Muscle of leg (tissue), 11 donors: Measurements from ENCODE around the gene FADS1. TPM values are rescaled to one million over a fixed set of nuclear protein-coding genes. Genes with fewer than 3 reads are reported as not detected.

ENCODE experiments used
- DNase-seq: peaks from one replicate; pipeline ENCODE4 v3.0.0; 2013
- H3K27ac ChIP-seq: one replicate; pipeline ENCODE4 v1.5.1; 2013; ENCODE audit warnings: mild to moderate bottlenecking, low read length, control low read depth
- H3K27me3 ChIP-seq: one replicate; pipeline ENCODE4 v1.6.1; 2013; ENCODE audit warnings: low read length; ENCODE audit not compliant: control insufficient read depth, insufficient read depth
- H3K36me3 ChIP-seq: one replicate; pipeline ENCODE4 v1.6.1; 2013; ENCODE audit warnings: low read length; ENCODE audit not compliant: control insufficient read depth, insufficient read depth
- H3K4me1 ChIP-seq: one replicate; pipeline ENCODE4 v1.6.1; 2013; ENCODE audit warnings: low read length; ENCODE audit not compliant: control insufficient read depth, insufficient read depth
- H3K4me3 ChIP-seq: one replicate; pipeline ENCODE4 v1.5.1; 2013; ENCODE audit warnings: low read length, control low read depth
- H3K9me3 ChIP-seq: replicated peaks from 2 replicates; pipeline ENCODE4 v1.6.1; 2013; ENCODE audit warnings: low read depth, low read length; ENCODE audit not compliant: control insufficient read depth
- WGBS: methylation state at CpG from one replicate; pipeline ENCODE4 v1.1.5; 2013; ENCODE audit warnings: missing lambda C conversion rate; ENCODE audit not compliant: insufficient coverage; 5-methylcytosine and 5-hydroxymethylcytosine counted together
- polyA plus RNA-seq, 8 donors: library from polyadenylated mRNA; unstranded; fragments of 120-200 nt; gene quantifications; one replicate each; pipeline versions ENCODE4 v1.2.1 to v1.2.3, GENCODE V29; 2013; ENCODE audit warnings: inconsistent platforms in 1 of 8, low replicate concordance in 1 of 8; ENCODE audit not compliant: insufficient read length in 8 of 8, insufficient read depth in 1 of 8
- total RNA-seq: library from RNA; stranded (reverse); fragments of 120-200 nt; gene quantifications from one replicate; pipeline ENCODE4 v1.2.4, GENCODE V29; 2013

FADS1 gene
- total and polyA plus RNA-seq, 9 donors, result 17.5 to 33.4 (median 20.3) TPM

DNA sequence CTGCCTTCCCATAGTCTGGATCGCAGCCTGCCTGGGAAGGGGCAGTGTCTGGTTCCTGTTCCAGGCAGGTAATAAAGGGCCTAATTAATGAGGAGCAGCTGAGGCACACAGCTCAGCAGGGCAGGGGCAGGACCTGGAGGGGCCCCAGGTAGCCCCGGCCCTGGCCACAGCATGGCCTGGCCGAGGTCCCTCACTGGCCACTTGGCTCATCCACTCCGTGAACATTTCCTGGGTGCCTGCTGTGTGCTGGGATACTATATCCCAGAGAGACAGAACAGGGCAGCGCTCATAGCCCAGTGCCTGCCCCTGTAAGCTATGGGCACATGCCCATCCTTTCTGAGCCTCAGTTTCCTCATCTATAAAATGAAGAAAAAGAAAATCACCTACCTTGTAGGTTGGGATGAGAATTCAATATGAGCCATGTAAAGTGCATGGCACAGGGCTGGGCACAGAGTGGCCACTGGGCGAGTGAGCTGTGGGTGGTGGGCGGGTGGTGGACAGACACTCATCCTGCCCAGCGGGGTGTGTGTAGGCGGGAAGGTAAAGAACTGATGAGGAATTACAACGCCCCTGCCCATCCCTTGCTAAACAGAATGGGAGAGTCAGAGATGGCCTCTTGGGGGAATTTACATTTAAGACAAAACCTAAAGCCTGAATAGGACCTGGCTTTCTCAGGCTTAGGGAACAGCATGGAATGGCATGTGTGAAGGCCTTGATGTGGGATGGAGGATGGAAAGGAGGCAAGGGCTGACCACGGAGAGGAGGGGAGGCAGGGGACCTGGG, 55.2 kb downstream of the FADS1 start:
- 48% methylated on average over 5 of the region's 11 CpGs for WGBS
- no peaks in the 10 kb centered on the region for H3K9me3 ChIP-seq
- H3K27me3 ChIP-seq, result peaks cover 23% of the 10 kb centered on the region
- H3K36me3 ChIP-seq, result no peaks in the 10 kb centered on the region
- H3K27ac ChIP-seq, result no peak overlapping the region
- H3K4me1 ChIP-seq, result peaks cover 8% of the 10 kb centered on the region
- DNase-seq, result no peak
- no peak overlapping the region for H3K4me3 ChIP-seq

DNA sequence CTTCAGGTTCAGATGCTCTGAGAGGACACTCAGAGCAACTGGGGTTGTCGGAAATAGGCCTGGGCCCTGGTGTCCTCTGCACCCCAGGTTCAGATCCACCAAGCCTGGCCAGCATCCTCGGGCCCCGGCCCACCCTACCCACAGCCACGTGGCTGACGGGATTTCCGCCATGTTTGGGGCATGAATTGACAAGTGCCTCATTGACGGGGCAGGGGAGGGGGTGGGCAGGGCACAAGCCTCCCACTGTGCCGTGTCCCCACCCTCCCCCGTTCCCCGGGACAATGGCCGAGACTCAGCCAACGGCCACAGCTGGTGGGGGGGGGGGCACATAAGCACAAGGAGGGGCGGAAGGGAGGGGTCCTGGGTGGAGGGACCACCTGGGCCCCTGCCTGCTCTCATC, 55.9 kb downstream of the FADS1 start:
- peaks cover 23% of the 10 kb centered on the region for H3K27me3 ChIP-seq
- 30% methylated on average over 2 of the region's 13 CpGs for WGBS
- H3K9me3 ChIP-seq, result no peaks in the 10 kb centered on the region
- H3K36me3 ChIP-seq, result no peaks in the 10 kb centered on the region
- H3K4me3 ChIP-seq, result no peak overlapping the region
- DNase-seq, result no peak
- peaks cover 8% of the 10 kb centered on the region for H3K4me1 ChIP-seq
- H3K27ac ChIP-seq, result no peak overlapping the region

DNA sequence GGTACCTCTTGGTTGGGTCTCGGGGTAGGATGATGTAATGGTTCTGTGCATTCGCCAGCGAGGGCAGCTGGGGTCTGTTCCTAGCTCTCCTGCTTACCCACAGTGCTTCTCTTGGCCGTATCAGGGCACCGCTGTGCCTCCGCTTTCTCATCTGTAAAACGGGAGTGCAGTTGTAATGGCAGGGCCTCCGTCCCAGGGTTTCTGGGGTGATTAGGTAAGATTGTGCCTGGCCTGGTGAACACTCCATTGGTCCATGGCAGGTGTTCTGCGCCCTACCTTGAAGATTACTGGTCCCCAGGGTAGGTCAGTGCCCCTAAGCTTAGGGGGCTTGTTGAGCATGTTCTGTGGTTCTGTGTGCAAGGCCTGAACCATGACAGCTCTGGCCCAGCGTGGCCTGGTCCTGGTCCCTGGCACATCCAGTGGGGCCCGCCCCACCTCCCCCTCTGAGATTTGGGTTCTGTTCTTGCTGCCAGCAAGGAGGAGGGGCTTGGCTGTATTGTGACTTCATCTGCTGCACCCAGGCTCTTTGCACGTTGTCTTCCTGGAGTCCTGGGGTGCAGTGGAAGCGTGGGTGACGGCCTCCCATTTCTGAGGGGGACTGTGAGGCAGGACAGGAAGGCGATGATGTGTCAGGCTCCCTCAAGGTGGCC, 59.5 kb downstream of the FADS1 start:
- Histone ChIP-seq H3K4me1 (peaks cover 11% of the 10 kb centered on the region), H3K36me3 (no peaks in the 10 kb centered on the region), H3K27me3 (peaks cover 31% of the 10 kb centered on the region), H3K4me3 (no peak overlapping the region), H3K27ac (no peak overlapping the region), H3K9me3 (no peaks in the 10 kb centered on the region)
- 93% methylated on average over 7 of the region's 15 CpGs for WGBS
- no peak for DNase-seq

DNA sequence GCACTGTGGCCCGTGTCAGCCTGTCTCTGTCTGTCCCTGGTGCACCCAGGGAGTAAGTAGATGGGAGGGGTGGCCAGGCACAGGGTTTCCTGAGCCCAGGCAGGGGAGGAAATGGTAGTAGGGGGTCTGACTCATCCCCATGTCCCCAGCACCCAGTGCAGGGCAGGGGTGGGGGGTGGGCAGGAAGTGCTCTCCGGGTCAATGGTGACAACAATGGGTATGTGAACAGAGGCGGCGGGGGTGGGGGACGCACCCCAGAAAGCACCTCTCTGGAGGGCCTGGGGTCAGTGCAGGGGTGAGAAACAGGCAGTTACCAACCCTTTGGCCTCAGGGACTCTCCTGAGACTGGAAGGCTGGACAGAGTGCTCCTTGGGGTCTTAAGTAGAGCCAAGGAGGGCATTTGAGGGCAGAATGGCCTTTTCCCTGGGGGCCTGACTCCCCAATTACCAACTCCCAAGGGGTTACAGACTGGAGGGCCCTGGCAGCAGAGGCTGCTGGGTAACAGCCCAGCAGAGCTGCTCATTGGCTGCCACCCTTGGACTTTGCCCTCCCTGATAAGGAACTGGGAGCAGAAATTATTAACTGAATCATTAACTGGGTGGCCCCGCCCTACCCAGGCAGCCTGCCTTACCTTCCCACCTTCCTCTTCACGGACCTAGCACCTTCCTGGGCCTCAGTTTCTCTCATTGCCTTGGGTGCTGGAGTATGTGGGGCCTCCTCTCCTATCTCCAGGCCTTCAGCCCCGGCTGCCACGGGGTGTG, 60.2 kb downstream of the FADS1 start:
- Histone ChIP-seq H3K27me3 (peaks cover 28% of the 10 kb centered on the region), H3K9me3 (no peaks in the 10 kb centered on the region), H3K27ac (no peak overlapping the region), H3K4me1 (peaks cover 13% of the 10 kb centered on the region), H3K36me3 (no peaks in the 10 kb centered on the region), H3K4me3 (no peak overlapping the region)
- DNase-seq, result no peak
- WGBS, result no CpG with 5 or more reads among the region's 9 CpGs

DNA sequence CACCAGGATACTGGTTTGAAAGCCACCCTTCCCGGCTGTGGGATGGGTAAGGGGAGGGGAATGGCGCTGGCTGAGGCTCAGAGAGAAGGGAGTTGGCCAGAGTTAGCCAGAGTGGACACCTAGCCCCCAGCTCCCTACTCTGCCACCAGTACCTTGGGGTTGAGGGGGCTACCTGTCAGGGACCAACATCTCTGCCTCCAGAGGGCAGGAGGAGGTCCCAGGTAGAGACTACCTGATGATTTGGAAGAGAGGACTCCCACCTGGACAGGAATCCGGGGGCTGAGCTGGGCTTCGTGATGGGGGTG, 60.7 kb downstream of the FADS1 start:
- H3K27ac ChIP-seq, result no peak overlapping the region
- no peak for DNase-seq
- no peak overlapping the region for H3K4me3 ChIP-seq
- H3K4me1 ChIP-seq, result peaks cover 11% of the 10 kb centered on the region
- H3K27me3 ChIP-seq, result peaks cover 25% of the 10 kb centered on the region
- WGBS, result 73% methylated on average over 2 of the region's 4 CpGs
- no peaks in the 10 kb centered on the region for H3K9me3 ChIP-seq
- no peaks in the 10 kb centered on the region for H3K36me3 ChIP-seq

DNA sequence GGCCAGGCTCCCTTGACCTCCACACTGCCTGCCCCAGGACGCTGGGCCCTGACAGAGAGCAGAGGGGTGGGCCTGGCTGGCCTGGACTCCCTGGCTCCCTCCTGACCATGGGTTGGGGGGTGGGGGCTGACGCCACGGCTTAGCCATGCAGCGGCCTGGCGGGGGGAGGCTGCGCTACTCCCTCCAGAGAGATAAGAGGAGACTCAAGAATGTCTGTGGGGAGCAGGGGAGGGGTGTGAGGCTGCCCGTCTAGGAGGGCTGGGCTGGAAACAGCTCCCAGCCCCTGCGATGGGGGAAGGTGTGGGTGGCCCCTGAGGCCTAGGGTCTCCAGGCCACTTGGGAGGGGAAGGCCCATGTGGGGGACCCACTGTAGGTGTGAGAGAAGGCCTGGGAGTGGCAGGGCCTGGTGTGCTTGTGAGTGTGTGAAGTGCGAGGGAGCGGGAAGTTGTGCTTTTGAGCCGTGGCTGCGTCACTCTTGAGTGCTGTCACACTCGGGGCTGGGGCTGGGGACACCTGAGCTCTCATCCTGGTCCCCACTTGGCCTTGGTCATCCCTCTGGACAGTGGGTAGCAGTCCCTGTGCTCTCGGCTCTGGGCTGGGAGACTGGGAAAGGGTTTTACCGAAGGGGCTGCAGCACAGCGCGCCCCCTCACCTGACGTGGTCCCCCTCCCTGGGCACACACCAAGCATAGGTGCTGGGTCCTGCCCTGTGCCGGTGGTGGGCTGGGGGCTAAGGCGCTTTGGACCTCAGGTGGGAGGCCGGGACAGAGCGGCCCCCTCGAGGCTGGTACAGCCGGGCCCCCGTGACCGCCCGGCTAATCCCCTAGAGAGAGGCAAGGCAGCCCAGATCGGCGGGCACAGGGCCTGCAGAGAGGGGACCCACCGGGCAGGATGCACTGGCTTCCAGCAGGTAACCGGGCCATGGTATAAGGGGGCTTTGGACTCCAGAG, 62.0 kb downstream of the FADS1 start:
- no peak for DNase-seq
- WGBS, result 70% methylated on average over 29 of the region's 31 CpGs
- H3K36me3 ChIP-seq, result no peaks in the 10 kb centered on the region

DNA sequence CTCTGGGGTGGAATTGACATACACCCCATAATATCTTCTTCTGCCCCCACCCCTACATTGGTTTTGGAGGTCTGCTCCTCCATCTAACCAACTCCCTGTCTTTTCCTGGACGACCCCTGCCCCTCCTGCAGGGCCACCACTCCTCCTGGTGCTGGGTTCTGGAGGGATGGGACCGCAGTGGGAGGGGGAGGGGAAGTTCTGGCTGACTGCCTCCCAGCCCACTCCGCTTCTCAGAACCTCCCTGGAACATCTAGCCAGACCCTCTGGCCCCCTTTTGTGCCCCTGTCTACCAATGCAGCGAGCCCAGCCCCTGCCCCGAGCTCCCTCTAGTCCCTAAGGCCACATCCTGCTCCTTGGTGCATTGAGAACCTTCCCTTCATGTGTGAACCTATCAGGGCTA, 63.1 kb downstream of the FADS1 start:
- Histone ChIP-seq H3K4me1 (peaks cover 26% of the 10 kb centered on the region), H3K4me3 (no peak overlapping the region), H3K27me3 (peaks cover 30% of the 10 kb centered on the region), H3K36me3 (no peaks in the 10 kb centered on the region), H3K27ac (no peak overlapping the region), H3K9me3 (no peaks in the 10 kb centered on the region)
- 75% methylated on average over 2 of the region's 5 CpGs for WGBS
- DNase-seq, result no peak

More for the DNA sequence above, 62.0 kb downstream of the FADS1 start:
- Histone ChIP-seq H3K27me3 (peaks cover 28% of the 10 kb centered on the region), H3K4me3 (no peak overlapping the region), H3K4me1 (peaks cover 15% of the 10 kb centered on the region), H3K9me3 (no peaks in the 10 kb centered on the region), H3K27ac (no peak overlapping the region)

DNA sequence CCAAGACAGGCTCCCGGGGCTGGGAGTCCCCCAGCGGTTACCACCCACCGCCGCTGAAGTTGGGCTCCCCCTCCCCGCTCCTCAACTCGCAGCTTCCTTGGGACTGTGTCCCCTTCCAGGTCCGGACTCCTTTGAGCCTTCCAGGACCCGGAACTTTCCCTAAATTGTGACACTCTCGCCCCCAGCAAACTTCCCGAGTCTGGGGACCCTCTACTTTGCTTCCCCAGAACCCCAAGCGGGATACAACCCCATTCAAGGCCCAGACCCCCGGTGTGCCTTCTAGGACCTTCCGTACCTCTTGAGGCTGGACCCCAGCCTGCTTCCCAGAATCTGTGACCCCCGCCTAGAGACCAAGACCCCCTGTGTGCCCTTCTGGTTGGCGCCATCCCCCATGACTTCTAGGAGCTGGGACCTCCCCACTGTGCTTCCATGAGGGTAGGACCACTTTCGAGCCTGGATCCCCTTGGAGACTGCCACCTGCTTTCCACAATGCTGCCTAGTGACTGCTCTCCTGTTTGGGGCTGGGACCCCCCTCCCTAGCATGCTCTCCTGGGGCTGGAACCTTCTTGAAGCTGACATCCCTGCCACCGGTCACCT, 63.8 kb downstream of the FADS1 start:
- H3K4me3 ChIP-seq, result peak overlapping the region; percentile 46
- H3K27me3 ChIP-seq, result peaks cover 30% of the 10 kb centered on the region
- no peak for DNase-seq
- no peak overlapping the region for H3K27ac ChIP-seq
- H3K4me1 ChIP-seq, result peaks cover 31% of the 10 kb centered on the region
- 27% methylated on average over 17 of the region's 17 CpGs for WGBS
- no peaks in the 10 kb centered on the region for H3K9me3 ChIP-seq
- no peaks in the 10 kb centered on the region for H3K36me3 ChIP-seq

DNA sequence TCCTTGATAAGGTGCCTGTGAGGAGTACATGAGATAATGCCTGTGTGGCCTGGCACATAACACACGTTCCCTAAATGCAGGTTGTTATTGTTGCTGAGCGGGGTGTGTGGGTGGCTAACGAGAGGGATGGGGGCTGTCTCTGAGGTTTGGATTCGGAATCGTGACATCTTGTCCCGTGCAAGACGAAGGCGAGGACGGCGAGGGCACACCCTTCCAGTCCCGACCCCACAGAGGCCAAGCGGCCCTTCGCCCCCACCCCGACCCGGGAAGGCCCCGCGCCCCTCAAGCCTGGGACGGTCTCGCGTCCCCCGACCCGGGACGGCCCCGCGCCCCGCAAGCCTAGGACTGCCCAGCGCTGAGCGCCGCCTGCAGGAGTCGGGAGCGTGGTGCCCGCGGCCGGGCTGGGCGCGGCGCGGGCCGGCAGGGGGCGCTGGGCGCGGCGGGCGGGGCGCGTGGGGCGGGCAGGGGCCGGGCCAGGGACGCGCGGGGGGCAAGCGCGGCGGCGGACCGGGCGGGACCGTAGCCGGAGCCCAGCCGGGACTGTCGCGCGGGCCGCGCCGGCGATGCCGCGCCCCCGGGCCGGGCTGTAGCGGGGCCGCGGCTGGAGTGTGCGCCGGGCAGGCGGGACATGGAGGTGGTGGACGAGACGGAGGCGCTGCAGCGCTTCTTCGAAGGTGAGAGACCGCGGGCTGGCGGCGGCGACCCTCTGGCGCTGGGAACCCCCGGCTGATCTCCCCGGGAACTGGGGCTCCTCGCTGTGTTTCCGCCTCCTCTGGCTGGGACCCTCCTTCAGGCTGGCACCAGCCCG, 64.5 kb downstream of the FADS1 start, which contains the start of gene MYRF:
TSS of gene MYRF (plus strand) at position 520 of the 808 bp plus-strand sequence. CDS start at position 629, 109 bp downstream.
- 1% methylated on average over 89 of the region's 93 CpGs for WGBS
- Histone ChIP-seq H3K36me3 (no peaks in the 10 kb centered on the region), H3K4me3 (peak within 1 kb of the TSS; percentile 46), H3K27ac (no peak within 1 kb of the TSS), H3K27me3 (peaks cover 30% of the 10 kb centered on the region), H3K4me1 (peaks cover 38% of the 10 kb centered on the region), H3K9me3 (no peaks in the 10 kb centered on the region)
- DNase-seq, result peak; percentile 54
